HepG2 (cell line): ENCODE measurements around the gene PALM. TPM values are rescaled to one million over a fixed set of nuclear protein-coding genes. Genes with fewer than 3 reads are reported as not detected.

Experiments used
- CREB1 ChIP-seq, 2 experiments: fragments of 450-650 bp in 1 of 2; IDR thresholded peaks; 2 replicates each; pipeline ENCODE4 v1.6.1; 2016 to 2017; ENCODE audit warnings: control low read depth in 1 of 2, mild to moderate bottlenecking in 1 of 2, missing compliant biosample characterization in 1 of 2, missing genetic modification characterization in 1 of 2
- ETV5 ChIP-seq: IDR thresholded peaks from 2 replicates; pipeline ENCODE4 v1.6.1; 2018; ENCODE audit warnings: missing biosample characterization, missing genetic modification reagents, inconsistent platforms, borderline replicate concordance
- FOSL2 ChIP-seq: sonication (generic); formaldehyde crosslinking; IDR thresholded peaks from 2 replicates; pipeline ENCODE4 v1.4.0; 2020; ENCODE audit warnings: missing genetic modification reagents
- HNRNPH1 ChIP-seq: fragments of 200-400 bp; formaldehyde crosslinking; optimal IDR thresholded peaks from 2 replicates; pipeline ENCODE3; 2017; ENCODE audit warnings: mild to moderate bottlenecking, low read depth, low read length
- HOXA3 ChIP-seq: sonication (generic); formaldehyde crosslinking; IDR thresholded peaks from 2 replicates; pipeline ENCODE4 v1.5.0; 2020; ENCODE audit warnings: missing genetic modification reagents
- IKZF5 ChIP-seq: IDR thresholded peaks from 2 replicates; pipeline ENCODE4 v1.6.1; 2018; ENCODE audit warnings: missing genetic modification reagents, mild to moderate bottlenecking, missing compliant biosample characterization
- KLF16 ChIP-seq, 2 experiments: sonication (generic) in 1 of 2; formaldehyde crosslinking in 1 of 2; IDR thresholded peaks; 2 replicates each; pipeline versions ENCODE4 v1.6.1 to v1.8.0; 2016 to 2023; ENCODE audit warnings: missing genetic modification reagents in 2 of 2, missing compliant biosample characterization in 1 of 2
- SMAD1 ChIP-seq: sonication (generic); formaldehyde crosslinking; IDR thresholded peaks from 2 replicates; pipeline ENCODE4 v1.4.0; 2020; ENCODE audit warnings: missing genetic modification reagents, low read depth, mild to moderate bottlenecking, borderline replicate concordance
- SPEN ChIP-seq: sonication (generic); formaldehyde crosslinking; IDR thresholded peaks from 2 replicates; pipeline ENCODE4 v1.5.1; 2020; ENCODE audit warnings: low read depth, mild to moderate bottlenecking, missing genetic modification reagents
- TBL1XR1 ChIP-seq: fragments of 150-350 bp; IDR thresholded peaks from 2 replicates; pipeline ENCODE4 v1.6.1; 2014; ENCODE audit warnings: borderline replicate concordance, low read length; ENCODE audit not compliant: partially characterized antibody
- ZFP1 ChIP-seq: IDR thresholded peaks from 2 replicates; pipeline ENCODE4 v1.6.1; 2016
- ZHX1 ChIP-seq: sonication (generic); formaldehyde crosslinking; IDR thresholded peaks from 2 replicates; pipeline ENCODE4 v1.8.1; 2022; ENCODE audit warnings: low read depth, mild to moderate bottlenecking, missing genetic modification reagents
- ZKSCAN1 ChIP-seq: fragments of 150-350 bp; IDR thresholded peaks from 2 replicates; pipeline ENCODE4 v1.6.1; 2014; ENCODE audit warnings: low read length
- ZNF33B ChIP-seq: sonication (generic); formaldehyde crosslinking; IDR thresholded peaks from 2 replicates; pipeline ENCODE4 v1.5.1; 2020; ENCODE audit warnings: mild to moderate bottlenecking, missing genetic modification reagents
- ZNF841 ChIP-seq: sonication (generic); formaldehyde crosslinking; IDR thresholded peaks from 2 replicates; pipeline ENCODE4 v1.8.1; 2023; ENCODE audit warnings: missing genetic modification reagents, borderline replicate concordance
- ZUFSP ChIP-seq: sonication (generic); formaldehyde crosslinking; IDR thresholded peaks from 2 replicates; pipeline ENCODE4 v1.9.0; 2021; ENCODE audit warnings: missing genetic modification reagents, mild to moderate bottlenecking, borderline replicate concordance
- polyA plus RNA-seq, 8 experiments: library from polyadenylated mRNA; depleted of rRNA in 3 of 8; stranded (reverse) in 7 of 8; unstranded in 1 of 8; fragments of >200 nt; fragmentation: Illumina TruSeq in 4 of 8; extraction: Trizol in 4 of 8; gene quantifications; 2 replicates each; pipeline versions ENCODE4 v1.2.1 to v1.2.3, GENCODE V29; 2011 to 2016; ENCODE audit warnings: low read depth in 4 of 8, missing spikeins in 1 of 8, mixed read lengths in 1 of 8; ENCODE audit not compliant: insufficient read depth in 1 of 8
- total RNA-seq, 5 experiments: library from RNA; depleted of rRNA; stranded (reverse); fragments of >200 nt; fragmentation: Illumina TruSeq; extraction: Trizol; gene quantifications; 2 replicates each; pipeline ENCODE4 v1.2.3, GENCODE V29; 2016; ENCODE audit warnings: low read depth in 1 of 5
- TF ChIP-seq, protein P1 (sequence below): sonication (generic); formaldehyde crosslinking; IDR thresholded peaks from 2 replicates; pipeline ENCODE4 v1.4.0; 2020; ENCODE audit warnings: mild to moderate bottlenecking, missing genetic modification reagents
- TF ChIP-seq, protein P2 (sequence below): sonication (generic); formaldehyde crosslinking; IDR thresholded peaks from 2 replicates; pipeline ENCODE4 v1.5.0; 2020; ENCODE audit warnings: missing genetic modification reagents
- TF ChIP-seq, protein P3 (sequence below): sonication (generic); formaldehyde crosslinking; IDR thresholded peaks from 2 replicates; pipeline ENCODE4 v1.4.0; 2020; ENCODE audit warnings: missing genetic modification reagents

The PALM gene
- total and polyA plus RNA-seq, 2 of the 13 experiments (the other 11 are each of a cell fraction or from before 2014, with no cell fraction given): 4.0 to 9.7 TPM

- TF ChIP-seq CREB1 (IDR thresholded peaks at IDR 0.05) (0 out of 2 replicates have a peak, but pooled peaks have one; percentile 27), CREB1 (CRISPR knock-in tag; IDR thresholded peaks at IDR 0.05) (no peak), SMAD1 (no peak), HNRNPH1 (no peak), KLF16 (CRISPR knock-in tag; IDR thresholded peaks at IDR 0.05) (peak in 1 of 2 experiments; percentile 92; a peak in 2 of 4 replicates), ZHX1 (CRISPR knock-in tag) (peak; percentile 77), ZKSCAN1 (peak; percentile 8; the same call in 1 of the 2 replicates), FOSL2 (CRISPR knock-in tag) (peak; percentile 50; the same call in 1 of the 2 replicates), IKZF5 (CRISPR knock-in tag) (peak; percentile 99), ZUFSP (CRISPR knock-in tag) (no peak), ZNF841 (0 out of 2 replicates have a peak, but pooled peaks have one; percentile 66), ETV5 (CRISPR knock-in tag) (peak; percentile 88), ZNF33B (CRISPR knock-in tag) (no peak), SPEN (CRISPR knock-in tag) (peak; percentile 87; the same call in 1 of the 2 replicates), HOXA3 (CRISPR knock-in tag) (peak; percentile 91), ZFP1 (CRISPR knock-in tag) (no peak; the same call in 1 of the 2 replicates), TBL1XR1 (no peak)
- TF ChIP-seq, protein P1, sequence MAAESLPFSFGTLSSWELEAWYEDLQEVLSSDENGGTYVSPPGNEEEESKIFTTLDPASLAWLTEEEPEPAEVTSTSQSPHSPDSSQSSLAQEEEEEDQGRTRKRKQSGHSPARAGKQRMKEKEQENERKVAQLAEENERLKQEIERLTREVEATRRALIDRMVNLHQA (CRISPR knock-in tag): no peak
- TF ChIP-seq, protein P2, sequence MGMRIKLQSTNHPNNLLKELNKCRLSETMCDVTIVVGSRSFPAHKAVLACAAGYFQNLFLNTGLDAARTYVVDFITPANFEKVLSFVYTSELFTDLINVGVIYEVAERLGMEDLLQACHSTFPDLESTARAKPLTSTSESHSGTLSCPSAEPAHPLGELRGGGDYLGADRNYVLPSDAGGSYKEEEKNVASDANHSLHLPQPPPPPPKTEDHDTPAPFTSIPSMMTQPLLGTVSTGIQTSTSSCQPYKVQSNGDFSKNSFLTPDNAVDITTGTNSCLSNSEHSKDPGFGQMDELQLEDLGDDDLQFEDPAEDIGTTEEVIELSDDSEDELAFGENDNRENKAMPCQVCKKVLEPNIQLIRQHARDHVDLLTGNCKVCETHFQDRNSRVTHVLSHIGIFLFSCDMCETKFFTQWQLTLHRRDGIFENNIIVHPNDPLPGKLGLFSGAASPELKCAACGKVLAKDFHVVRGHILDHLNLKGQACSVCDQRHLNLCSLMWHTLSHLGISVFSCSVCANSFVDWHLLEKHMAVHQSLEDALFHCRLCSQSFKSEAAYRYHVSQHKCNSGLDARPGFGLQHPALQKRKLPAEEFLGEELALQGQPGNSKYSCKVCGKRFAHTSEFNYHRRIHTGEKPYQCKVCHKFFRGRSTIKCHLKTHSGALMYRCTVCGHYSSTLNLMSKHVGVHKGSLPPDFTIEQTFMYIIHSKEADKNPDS (CRISPR knock-in tag): no peak
- TF ChIP-seq, protein P3, sequence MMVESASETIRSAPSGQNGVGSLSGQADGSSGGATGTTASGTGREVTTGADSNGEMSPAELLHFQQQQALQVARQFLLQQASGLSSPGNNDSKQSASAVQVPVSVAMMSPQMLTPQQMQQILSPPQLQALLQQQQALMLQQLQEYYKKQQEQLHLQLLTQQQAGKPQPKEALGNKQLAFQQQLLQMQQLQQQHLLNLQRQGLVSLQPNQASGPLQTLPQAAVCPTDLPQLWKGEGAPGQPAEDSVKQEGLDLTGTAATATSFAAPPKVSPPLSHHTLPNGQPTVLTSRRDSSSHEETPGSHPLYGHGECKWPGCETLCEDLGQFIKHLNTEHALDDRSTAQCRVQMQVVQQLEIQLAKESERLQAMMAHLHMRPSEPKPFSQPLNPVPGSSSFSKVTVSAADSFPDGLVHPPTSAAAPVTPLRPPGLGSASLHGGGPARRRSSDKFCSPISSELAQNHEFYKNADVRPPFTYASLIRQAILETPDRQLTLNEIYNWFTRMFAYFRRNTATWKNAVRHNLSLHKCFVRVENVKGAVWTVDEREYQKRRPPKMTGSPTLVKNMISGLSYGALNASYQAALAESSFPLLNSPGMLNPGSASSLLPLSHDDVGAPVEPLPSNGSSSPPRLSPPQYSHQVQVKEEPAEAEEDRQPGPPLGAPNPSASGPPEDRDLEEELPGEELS: peak; percentile 81
Measured at GRCh38 chr19:660793-661426, 47.8 kb upstream of the PALM start (continued).
